Measurements from ENCODE around the gene PIP5K1B.

DNA sequence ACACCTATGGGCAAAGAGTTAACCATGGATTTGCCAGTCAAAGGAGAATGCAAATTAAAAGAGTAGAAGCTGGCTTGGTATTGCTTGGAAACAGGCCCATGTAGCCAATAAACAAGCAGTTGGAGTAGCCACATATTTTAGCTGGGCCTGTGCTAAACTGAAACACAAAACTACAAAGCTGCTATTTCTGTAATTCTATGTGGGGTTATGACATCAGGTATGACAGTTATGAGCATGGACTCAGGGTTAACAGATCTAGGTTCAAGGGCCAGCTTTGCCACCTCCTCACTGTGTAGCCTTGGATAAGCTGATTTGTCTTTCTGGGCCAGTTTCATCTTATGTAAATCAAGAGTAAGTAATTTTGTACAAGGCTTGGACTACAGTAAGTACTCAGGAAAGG is 142.7 kb downstream of the PIP5K1B start:
- no peak for TF ChIP-seq EZH2phosphoT487 (IDR thresholded peaks at IDR 0.05; ENCODE audit: borderline replicate concordance)
- TF ChIP-seq, protein P1, sequence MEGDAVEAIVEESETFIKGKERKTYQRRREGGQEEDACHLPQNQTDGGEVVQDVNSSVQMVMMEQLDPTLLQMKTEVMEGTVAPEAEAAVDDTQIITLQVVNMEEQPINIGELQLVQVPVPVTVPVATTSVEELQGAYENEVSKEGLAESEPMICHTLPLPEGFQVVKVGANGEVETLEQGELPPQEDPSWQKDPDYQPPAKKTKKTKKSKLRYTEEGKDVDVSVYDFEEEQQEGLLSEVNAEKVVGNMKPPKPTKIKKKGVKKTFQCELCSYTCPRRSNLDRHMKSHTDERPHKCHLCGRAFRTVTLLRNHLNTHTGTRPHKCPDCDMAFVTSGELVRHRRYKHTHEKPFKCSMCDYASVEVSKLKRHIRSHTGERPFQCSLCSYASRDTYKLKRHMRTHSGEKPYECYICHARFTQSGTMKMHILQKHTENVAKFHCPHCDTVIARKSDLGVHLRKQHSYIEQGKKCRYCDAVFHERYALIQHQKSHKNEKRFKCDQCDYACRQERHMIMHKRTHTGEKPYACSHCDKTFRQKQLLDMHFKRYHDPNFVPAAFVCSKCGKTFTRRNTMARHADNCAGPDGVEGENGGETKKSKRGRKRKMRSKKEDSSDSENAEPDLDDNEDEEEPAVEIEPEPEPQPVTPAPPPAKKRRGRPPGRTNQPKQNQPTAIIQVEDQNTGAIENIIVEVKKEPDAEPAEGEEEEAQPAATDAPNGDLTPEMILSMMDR (conservative IDR thresholded peaks at IDR 0.05; ENCODE audit: low read length) = no peak

All from Loucy (cell line).